Measurements from ENCODE around the gene COG8.
A peak's percentile ranks its signal among the peaks of the same experiment; 100 is the strongest.
"Not testable (repeated sequence)": the region's sequence is repeated elsewhere in the genome, so short reads cannot be mapped to it uniquely, and the experiment has no call there.

Gene COG8

GRCh38 chr16:69319826-69320739, 19.3 kb downstream of the COG8 start:
- no peak for DNase-seq (ENCODE audit: low read depth in 2 of 3, low spot score in 2 of 3)

- no peak for DNase-seq (ENCODE audit: low read depth in 2 of 3, low spot score in 2 of 3)
Measured at GRCh38 chr16:69319381-69319780, 20.0 kb downstream of the COG8 start.

DNA sequence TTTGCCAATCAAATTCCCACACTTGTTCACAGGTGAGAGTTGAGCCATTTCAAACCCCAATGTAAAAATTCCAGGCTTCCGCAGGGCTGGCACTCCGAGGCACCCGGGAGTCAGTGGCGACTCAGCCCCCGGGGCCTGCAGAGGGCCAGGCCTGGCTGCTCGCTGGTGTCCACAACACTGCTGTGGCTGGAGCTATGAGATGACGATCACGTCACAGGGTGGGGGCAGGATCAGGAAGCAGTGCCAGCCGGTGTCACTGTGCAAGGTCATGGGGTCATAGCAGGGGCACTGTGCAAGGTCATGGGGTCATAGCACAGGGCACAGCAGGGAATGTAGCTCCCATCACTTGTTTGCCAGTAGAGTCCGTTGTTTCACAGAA, 20.5 kb downstream of the COG8 start:
- no peak for DNase-seq (ENCODE audit: low read depth in 2 of 3, low spot score in 2 of 3)

DNA sequence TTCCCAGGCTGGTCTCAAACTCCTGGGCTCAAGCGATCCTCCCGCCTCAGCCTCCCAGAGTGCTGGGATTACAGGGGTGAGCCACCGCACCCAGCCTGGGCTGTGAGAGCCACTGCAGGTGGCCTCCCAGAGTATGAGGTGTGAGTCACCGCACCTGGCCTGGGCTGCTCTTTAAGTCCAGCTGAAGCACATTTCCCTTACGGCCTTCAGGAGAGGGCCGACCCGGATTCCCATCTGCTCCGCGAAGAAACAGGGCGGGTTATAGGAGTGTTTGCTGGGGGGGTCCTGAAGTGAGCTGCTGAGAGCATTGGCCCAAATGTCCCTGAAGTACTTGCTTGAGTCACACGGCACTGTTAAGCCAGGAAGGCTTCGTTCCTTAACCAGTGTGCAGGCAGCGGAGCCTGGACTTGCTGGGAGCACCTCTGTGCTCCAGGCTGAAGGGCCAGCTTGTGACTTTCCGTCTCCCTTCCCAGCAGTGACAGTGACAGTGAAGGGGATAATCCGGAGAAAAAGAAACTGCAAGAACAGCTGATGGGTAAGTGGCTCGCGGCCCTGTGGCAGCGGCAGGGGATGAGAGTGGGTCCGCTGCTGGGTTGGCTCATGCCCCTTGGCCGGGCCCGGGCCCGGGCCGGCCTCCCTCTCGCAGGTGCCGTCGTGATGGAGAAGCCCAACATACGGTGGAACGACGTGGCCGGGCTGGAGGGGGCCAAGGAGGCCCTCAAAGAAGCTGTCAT, 21.0 kb downstream of the COG8 start:
- DNase-seq (ENCODE audit: low read depth in 2 of 3, low spot score in 2 of 3), result no peak

GRCh38 chr16:69316595-69317034, 22.7 kb downstream of the COG8 start:
- DNase-seq (ENCODE audit: low read depth in 2 of 3, low spot score in 2 of 3), result no peak

GRCh38 chr16:69315486-69316311, 23.7 kb downstream of the COG8 start:
- no peak for DNase-seq (ENCODE audit: low read depth in 2 of 3, low spot score in 2 of 3)

DNA sequence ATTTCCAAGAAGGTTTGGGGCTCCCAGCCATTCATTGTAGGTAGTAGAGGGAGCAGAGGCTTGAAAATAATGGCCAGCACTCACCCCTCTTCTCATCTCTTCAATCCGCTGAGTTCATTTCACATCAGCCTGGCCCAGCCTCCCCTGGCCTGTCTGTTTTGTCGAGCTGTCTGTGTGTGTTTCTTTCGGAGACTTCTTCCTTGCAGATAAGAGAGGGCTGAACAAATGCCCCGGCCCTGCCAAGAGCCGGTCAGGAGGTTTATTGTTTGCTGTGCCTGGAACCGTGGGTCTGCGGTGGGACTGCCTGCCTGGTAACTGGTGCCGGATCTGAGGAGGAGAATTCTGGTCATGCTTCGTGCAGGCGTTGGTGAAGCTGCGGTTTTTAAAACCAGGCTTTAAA, 24.8 kb downstream of the COG8 start:
- no peak for DNase-seq (ENCODE audit: low read depth in 2 of 3, low spot score in 2 of 3)

- no peak for DNase-seq (ENCODE audit: low read depth in 2 of 3, low spot score in 2 of 3)
Measured at GRCh38 chr16:69313469-69313868, 25.9 kb downstream of the COG8 start.

GRCh38 chr16:69311533-69312387, 27.6 kb downstream of the COG8 start:
- DNase-seq (ENCODE audit: low read depth in 2 of 3, low spot score in 2 of 3), result peak in 2 of 3 experiments; percentile 25 to 32

- peak; percentile 97 to 99 (median 98) for DNase-seq (ENCODE audit: low read depth in 2 of 3, low spot score in 2 of 3)
Measured at GRCh38 chr16:69310653-69311532, 28.5 kb downstream of the COG8 start, which contains the start of gene VPS4A. Gene VPS4A, plus strand, starts transcription at chr16:69311350. Its CDS starts 162 bp downstream, at chr16:69311512.

DNA sequence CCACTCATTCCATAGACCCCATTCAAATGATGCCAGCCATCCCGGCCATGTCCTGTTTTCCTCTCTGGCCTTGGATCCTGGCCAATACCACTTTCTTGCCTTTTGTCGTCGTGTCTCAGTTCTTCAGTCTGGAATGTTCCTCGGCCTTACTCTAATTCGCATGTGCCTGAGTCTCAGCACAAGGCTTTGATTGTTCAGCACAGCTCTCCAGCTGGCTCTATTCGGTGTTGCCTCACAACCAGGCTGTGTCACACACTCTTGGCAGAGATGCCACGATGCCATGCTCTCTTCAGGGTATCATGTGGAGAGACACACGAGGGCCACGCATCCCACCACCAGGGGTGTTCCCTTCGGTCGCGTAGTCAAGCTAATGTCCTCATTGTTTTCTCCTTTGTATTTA, 30.0 kb downstream of the COG8 start:
- no peak for DNase-seq (ENCODE audit: low read depth in 2 of 3, low spot score in 2 of 3)

GRCh38 chr16:69307856-69308255, 31.5 kb downstream of the COG8 start:
- no peak for DNase-seq (ENCODE audit: low read depth in 2 of 3, low spot score in 2 of 3)

DNA sequence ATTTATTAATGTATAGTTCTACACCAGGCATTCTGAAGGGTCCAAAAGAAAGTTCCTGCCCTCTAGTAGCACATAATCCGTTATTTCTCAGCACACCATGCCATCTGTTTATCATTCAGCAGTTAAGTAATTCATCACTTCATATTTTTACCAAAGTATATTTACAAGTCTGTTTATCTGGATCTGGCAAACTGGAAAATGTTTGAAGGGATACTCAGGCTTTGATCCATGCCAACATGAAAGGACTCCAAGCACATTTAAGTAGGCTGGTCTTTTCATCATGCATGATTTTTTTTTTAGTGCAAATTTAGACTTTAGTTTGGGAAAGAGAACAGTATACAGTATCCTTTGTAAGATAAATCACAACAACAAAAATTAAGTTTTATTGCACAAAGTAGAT, 32.3 kb downstream of the COG8 start:
- no peak for DNase-seq (ENCODE audit: low read depth in 2 of 3, low spot score in 2 of 3)

DNA sequence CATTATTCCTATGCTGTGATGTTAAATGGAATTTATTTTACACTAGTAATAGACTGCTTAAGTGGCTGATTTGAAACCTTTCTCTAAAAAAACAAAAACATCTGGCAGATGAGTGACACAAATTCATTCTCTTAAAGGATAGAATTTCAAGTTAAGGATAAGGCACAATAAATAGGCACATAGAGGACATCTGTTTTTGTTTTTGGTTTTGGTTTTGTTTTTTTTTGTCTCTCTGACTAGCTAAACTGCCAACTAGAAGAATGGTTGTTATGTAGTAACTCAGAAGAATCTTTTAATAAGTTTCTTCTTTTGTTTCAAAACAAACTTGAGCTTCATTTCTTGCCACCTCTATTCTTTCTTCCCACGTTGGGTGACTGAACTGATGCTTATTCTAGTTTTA, 33.3 kb downstream of the COG8 start:
- DNase-seq (ENCODE audit: low read depth in 2 of 3, low spot score in 2 of 3), result no peak

DNA sequence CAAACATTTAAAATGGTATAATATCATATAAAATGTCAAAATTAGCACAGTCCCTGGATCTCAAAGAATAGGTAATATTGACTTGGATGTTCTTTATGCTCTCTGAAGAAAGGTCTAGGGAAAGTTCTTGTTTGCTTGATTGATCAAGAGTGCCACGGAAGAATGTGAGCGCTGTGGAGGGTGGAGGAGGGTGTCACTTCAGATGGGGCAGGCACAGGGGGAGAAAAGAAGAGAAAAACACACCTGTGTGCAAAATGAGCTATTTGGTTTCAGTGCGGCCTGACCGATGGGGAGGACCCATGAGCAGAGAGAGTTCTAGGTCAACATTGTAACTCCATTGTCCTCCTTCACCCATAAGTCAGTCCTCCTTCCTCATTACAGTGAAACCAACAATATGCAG, 37.1 kb downstream of the COG8 start:
- no peak for DNase-seq (ENCODE audit: low read depth in 2 of 3, low spot score in 2 of 3)

- no peak for DNase-seq (ENCODE audit: low read depth in 2 of 3, low spot score in 2 of 3)
Measured at GRCh38 chr16:69301861-69302260, 37.5 kb downstream of the COG8 start.

GRCh38 chr16:69301187-69301586, 38.2 kb downstream of the COG8 start:
- DNase-seq (ENCODE audit: low read depth in 2 of 3, low spot score in 2 of 3), result no peak

GRCh38 chr16:69298261-69298660, 41.1 kb downstream of the COG8 start:
- DNase-seq (ENCODE audit: low read depth in 2 of 3, low spot score in 2 of 3), result no peak

- DNase-seq (ENCODE audit: low read depth in 2 of 3, low spot score in 2 of 3), result not testable (repeated sequence)
Measured at GRCh38 chr16:69296771-69297170, 42.6 kb downstream of the COG8 start.

Measured in activated CD8-positive, alpha-beta memory T cell treated with anti-CD3 and anti-CD28 coated beads for 48 hours (primary cell).